HepG2 (cell line): Measurements from ENCODE around the gene FAM221B.

Source experiments
- EED ChIP-seq: sonication (generic); formaldehyde crosslinking; IDR thresholded peaks from 2 replicates; pipeline ENCODE4 v1.5.0; 2020; ENCODE audit warnings: mild to moderate bottlenecking, missing genetic modification reagents
- MIXL1 ChIP-seq: IDR thresholded peaks from 2 replicates; pipeline ENCODE4 v1.6.1; 2016
- ZFP91 ChIP-seq: sonication (generic); formaldehyde crosslinking; IDR thresholded peaks from 2 replicates; pipeline ENCODE4 v1.9.0; 2022; ENCODE audit warnings: missing genetic modification reagents, mild to moderate bottlenecking, borderline replicate concordance
- ZNF776 ChIP-seq: sonication (generic); formaldehyde crosslinking; IDR thresholded peaks from 2 replicates; pipeline ENCODE4 v1.4.0; 2020; ENCODE audit warnings: mild to moderate bottlenecking, missing genetic modification reagents

- TF ChIP-seq MIXL1 (no peak), ZNF776 (no peak), ZFP91 (CRISPR knock-in tag) (no peak), EED (CRISPR knock-in tag) (no peak)
These were observed 19.4 kb upstream of the FAM221B start for GRCh38 chr9:35847792-35848572.
